HT1080 (cell line): ENCODE results near the gene ASRGL1. TPM values are rescaled to one million over a fixed set of nuclear protein-coding genes. Genes with fewer than 3 reads are reported as not detected.

ENCODE experiments used
- DNase-seq: peaks from one replicate; pipeline ENCODE4 v3.0.0-alpha.2; 2015; ENCODE audit warnings: low read depth
- total RNA-seq: library from RNA; depleted of rRNA; stranded (reverse); fragments of >200 nt; shearing (Covaris generic); gene quantifications from 2 replicates; pipeline ENCODE4 v1.2.3, GENCODE V29; 2014; rRNA removed

The ASRGL1 gene
- total RNA-seq, 1 experiment from 2014 or later = 12.2 TPM

DNA sequence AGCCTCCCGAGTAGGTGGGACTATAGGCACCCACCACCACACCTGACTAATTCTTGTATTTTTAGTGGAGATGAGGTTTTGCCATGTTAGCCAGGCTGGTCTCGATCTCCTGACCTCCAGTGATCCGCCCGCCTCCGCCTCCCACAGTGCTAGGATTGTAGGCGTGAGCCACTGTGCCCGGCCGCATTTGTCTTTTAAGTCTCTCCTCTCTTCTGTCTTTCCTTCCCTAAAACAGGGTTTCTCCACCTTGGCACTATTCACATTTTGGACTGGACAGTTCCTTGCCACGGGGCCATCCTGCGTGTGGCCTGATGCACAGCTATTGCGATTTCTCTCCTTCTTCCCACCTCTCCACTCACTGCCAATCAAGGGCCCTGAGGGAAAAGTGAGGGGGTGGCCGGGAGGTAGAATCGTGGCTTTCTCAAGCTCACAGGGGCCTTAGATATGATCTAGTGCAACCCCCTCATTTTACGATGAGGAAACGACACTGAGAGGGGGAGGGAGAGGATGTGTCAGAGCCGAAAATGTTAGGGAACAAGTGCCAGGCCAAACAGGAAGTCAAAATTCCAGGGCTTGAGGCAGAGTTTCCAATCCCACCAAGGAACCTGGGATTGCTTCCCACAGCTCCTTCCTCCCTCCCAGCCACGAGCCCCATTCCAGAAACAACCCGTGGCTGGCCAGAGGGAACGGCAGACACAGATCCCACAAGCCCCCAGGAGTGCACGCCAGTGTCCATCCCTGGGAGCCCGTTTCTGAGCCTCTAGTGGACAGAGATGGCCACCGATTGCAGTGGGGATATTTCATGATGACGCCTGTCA is 102.7 kb downstream of the ASRGL1 start:
- DNase-seq = peak; percentile 34

Other genes with a start within 250 kb of the ASRGL1 start
- gene INCENP, start 213.4 kb upstream of the ASRGL1 start, total RNA-seq = 93.5 and 103 TPM in 2 replicates
- not detected in 2 replicates for gene SCGB1D1, start 147.2 kb upstream of the ASRGL1 start, total RNA-seq
- gene SCGB2A1, start 128.8 kb upstream of the ASRGL1 start, total RNA-seq = not detected in 2 replicates
- gene SCGB1D2, start 95.2 kb upstream of the ASRGL1 start, total RNA-seq = not detected in 2 replicates
- not detected in 2 replicates for gene SCGB2A2, start 67.3 kb upstream of the ASRGL1 start, total RNA-seq
- gene SCGB1D4, start 38.4 kb upstream of the ASRGL1 start, total RNA-seq = not detected in 2 replicates
- gene SCGB1A1, start 81.6 kb downstream of the ASRGL1 start, total RNA-seq = not detected in 2 replicates
- gene AHNAK, start 209.4 kb downstream of the ASRGL1 start, total RNA-seq = 184 and 193 TPM in 2 replicates
- gene EEF1G, start 236.4 kb downstream of the ASRGL1 start, total RNA-seq = 1,970 and 1,995 TPM in 2 replicates